ENCODE data around the gene ZNF365. TPM values are rescaled to one million over a fixed set of nuclear protein-coding genes. Genes with fewer than 3 reads are reported as not detected.

The ZNF365 gene
- total RNA-seq, 1 experiment from 2014 or later, result 0.59 TPM

DNA sequence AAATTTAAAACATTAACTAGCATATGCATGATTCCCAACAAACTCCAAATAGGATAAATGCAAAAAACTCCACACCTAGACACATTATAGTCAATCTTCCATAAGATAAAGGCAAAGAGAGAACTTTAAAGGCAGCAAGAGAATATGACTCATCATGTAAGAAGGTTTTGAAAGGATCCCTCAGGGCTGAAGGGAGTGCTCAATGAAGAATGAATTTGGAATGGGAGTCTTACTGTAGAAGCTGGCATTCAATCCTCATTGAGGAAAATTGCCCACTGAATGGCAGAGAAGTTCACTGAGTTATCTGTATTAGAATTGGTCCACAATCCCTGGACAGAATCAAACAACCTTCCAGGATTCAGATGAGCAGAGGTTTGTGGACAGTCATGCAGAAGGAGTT, 26.1 kb upstream of the ZNF365 start:
- H3K4me3 Mint-ChIP-seq, result no peak overlapping the region
- POLR2A ChIA-PET, result no interaction called here
- CTCF ChIA-PET, result no interaction called here

DNA sequence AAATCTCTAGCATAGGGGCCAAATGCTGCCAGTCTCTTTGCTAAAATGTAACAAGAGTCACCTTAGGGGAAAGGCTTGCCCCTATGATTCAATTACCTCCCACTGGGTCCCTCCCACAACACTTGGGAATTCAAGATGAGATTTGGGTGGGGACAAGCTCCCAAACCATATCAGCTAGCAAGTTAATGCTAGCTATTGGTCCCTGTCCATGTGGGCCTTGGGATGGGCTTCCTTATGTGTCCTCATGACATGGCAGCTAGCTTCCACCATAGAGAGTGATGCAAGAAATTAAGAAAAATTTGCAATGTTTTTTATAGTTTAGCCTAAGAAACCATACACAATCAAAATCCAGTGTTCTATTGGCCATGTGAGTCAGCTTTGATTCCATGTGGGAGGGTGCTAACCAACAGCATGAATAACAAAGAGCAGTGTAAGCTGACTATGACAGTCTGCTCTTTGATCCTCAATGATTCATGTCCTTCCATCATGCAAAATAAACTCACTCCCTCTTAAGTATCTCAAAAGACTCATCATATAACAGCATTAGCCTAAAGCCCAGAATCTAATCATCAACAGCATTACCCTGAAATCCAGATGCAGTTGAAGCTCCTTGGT, 21.7 kb upstream of the ZNF365 start:
- ATAC-seq (no peak), DNase-seq (ENCODE audit: low spot score) (no peak)
- no peak for TF ChIP-seq ATF1 (CRISPR knock-in tag; IDR thresholded peaks at IDR 0.05)
- TF ChIP-seq, protein P1, sequence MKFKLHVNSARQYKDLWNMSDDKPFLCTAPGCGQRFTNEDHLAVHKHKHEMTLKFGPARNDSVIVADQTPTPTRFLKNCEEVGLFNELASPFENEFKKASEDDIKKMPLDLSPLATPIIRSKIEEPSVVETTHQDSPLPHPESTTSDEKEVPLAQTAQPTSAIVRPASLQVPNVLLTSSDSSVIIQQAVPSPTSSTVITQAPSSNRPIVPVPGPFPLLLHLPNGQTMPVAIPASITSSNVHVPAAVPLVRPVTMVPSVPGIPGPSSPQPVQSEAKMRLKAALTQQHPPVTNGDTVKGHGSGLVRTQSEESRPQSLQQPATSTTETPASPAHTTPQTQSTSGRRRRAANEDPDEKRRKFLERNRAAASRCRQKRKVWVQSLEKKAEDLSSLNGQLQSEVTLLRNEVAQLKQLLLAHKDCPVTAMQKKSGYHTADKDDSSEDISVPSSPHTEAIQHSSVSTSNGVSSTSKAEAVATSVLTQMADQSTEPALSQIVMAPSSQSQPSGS (CRISPR knock-in tag; IDR thresholded peaks at IDR 0.05; ENCODE audit: borderline replicate concordance, low read depth), result no peak
- no peak for TF ChIP-seq IRF2 (CRISPR knock-in tag; IDR thresholded peaks at IDR 0.05; ENCODE audit: borderline replicate concordance, low read depth)
- no peak for TF ChIP-seq ELF4 (CRISPR knock-in tag; IDR thresholded peaks at IDR 0.05; ENCODE audit: low read depth)
- Mint-ChIP-seq H3K9me3 (peaks cover 88% of the 10 kb centered on the region), H3K27ac (no peak overlapping the region), H3K36me3 (peaks cover 32% of the 10 kb centered on the region), H3K4me3 (no peak overlapping the region), H3K27me3 (ENCODE audit: low read depth) (peaks cover 5% of the 10 kb centered on the region), H3K4me1 (no peaks in the 10 kb centered on the region)
- CTCF ChIA-PET, result no interaction called here
- POLR2A ChIA-PET, result no interaction called here

More for the DNA sequence above, 26.1 kb upstream of the ZNF365 start:
- no peak overlapping the region for H3K27ac Mint-ChIP-seq
- ATAC-seq (no peak), DNase-seq (ENCODE audit: low spot score) (no peak)
- H3K27me3 Mint-ChIP-seq (ENCODE audit: low read depth), result peaks cover 12% of the 10 kb centered on the region
- TF ChIP-seq PRRX2 (CRISPR knock-in tag; IDR thresholded peaks at IDR 0.05), result no peak
- TF ChIP-seq JAZF1 (CRISPR knock-in tag; IDR thresholded peaks at IDR 0.05), result no peak
- no peaks in the 10 kb centered on the region for H3K4me1 Mint-ChIP-seq
- peaks cover 88% of the 10 kb centered on the region for H3K9me3 Mint-ChIP-seq
- peaks cover 50% of the 10 kb centered on the region for H3K36me3 Mint-ChIP-seq

DNA sequence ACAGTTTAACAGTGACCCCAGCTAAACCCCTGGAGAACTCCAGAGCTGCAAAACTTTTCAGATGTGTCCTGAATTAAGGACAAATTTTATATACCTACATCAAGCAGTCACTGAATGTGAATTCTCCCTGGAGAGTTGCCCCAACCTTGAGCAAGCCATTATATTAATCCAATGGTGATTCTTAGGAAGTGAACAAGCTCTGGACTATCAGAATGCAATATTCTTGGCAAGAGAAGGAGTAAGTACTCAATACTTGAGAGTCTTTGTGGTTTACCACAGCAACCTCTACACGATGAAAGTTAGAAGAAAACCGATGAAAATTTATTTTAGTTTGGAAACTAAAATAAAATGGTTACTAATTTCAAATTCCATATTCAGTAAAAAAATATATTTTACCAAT, 19.3 kb upstream of the ZNF365 start:
- CTCF ChIA-PET, result no interaction called here
- TF ChIP-seq, protein P2, sequence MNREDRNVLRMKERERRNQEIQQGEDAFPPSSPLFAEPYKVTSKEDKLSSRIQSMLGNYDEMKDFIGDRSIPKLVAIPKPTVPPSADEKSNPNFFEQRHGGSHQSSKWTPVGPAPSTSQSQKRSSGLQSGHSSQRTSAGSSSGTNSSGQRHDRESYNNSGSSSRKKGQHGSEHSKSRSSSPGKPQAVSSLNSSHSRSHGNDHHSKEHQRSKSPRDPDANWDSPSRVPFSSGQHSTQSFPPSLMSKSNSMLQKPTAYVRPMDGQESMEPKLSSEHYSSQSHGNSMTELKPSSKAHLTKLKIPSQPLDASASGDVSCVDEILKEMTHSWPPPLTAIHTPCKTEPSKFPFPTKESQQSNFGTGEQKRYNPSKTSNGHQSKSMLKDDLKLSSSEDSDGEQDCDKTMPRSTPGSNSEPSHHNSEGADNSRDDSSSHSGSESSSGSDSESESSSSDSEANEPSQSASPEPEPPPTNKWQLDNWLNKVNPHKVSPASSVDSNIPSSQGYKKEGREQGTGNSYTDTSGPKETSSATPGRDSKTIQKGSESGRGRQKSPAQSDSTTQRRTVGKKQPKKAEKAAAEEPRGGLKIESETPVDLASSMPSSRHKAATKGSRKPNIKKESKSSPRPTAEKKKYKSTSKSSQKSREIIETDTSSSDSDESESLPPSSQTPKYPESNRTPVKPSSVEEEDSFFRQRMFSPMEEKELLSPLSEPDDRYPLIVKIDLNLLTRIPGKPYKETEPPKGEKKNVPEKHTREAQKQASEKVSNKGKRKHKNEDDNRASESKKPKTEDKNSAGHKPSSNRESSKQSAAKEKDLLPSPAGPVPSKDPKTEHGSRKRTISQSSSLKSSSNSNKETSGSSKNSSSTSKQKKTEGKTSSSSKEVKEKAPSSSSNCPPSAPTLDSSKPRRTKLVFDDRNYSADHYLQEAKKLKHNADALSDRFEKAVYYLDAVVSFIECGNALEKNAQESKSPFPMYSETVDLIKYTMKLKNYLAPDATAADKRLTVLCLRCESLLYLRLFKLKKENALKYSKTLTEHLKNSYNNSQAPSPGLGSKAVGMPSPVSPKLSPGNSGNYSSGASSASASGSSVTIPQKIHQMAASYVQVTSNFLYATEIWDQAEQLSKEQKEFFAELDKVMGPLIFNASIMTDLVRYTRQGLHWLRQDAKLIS (CRISPR knock-in tag; IDR thresholded peaks at IDR 0.05; ENCODE audit: borderline replicate concordance), result no peak
- TF ChIP-seq RORB (CRISPR knock-in tag; IDR thresholded peaks at IDR 0.05) (no peak), CREB1 (CRISPR knock-in tag; IDR thresholded peaks at IDR 0.05) (no peak), SOX15 (CRISPR knock-in tag; IDR thresholded peaks at IDR 0.05) (no peak)
- TF ChIP-seq, protein P3, sequence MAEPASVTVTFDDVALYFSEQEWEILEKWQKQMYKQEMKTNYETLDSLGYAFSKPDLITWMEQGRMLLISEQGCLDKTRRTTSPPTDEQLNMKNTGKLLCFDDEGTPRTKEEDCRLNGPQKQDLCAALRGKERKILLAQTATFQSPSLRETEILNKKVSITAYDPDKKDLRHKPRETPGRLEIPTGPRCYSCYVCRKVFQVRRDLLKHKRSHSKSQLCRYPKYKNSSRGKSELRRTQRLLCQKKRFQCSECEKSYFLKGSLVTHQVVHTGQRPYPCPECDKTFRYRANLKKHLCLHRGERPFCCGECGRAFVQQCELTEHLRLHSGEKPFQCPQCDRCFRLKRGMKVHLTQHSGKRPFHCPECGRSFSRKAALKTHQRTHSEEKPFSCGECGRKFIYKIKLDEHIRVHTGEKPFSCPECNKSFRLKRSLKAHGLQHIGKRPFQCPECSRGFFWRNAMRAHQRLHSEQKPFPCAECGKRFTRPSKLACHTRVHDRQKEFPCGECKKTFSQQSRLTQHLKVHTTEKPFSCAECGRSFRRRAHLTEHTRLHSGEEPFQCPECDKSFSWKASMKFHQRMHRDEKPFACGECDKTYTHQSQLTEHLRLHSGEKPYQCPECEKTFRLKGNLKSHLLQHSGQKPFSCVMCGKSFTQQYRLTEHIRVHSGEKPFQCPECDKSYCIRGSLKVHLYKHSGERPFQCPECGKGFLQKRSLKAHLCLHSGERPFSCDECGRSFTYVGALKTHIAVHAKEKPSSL (CRISPR knock-in tag; conservative IDR thresholded peaks at IDR 0.05), result no peak
- Mint-ChIP-seq H3K27me3 (ENCODE audit: low read depth) (peaks cover under 1% of the 10 kb centered on the region), H3K4me1 (no peaks in the 10 kb centered on the region), H3K36me3 (peaks cover 16% of the 10 kb centered on the region), H3K27ac (no peak overlapping the region), H3K9me3 (peaks cover 81% of the 10 kb centered on the region), H3K4me3 (no peak overlapping the region)
- ATAC-seq, result no peak
- no peak for DNase-seq (ENCODE audit: low spot score)
- POLR2A ChIA-PET, result no interaction called here

DNA sequence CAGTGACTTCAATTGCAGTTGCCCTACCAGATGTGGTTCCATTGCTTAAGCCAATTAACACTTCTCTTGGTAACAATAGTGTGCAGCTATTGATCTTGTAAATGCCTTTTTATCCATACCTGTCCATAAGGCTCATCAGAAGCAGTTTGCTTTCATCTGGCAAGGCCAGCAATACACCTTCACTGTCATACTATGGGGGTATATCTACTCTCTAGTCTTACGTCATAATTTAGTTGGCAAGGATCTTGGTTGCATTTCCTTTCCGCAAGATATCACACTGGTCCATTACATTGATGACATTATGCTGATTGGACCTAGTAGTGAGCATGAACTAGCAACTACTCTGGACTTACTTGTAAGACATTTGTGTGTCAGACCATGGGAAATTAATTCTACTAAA, 17.7 kb upstream of the ZNF365 start:
- Mint-ChIP-seq H3K27me3 (ENCODE audit: low read depth) (no peaks in the 10 kb centered on the region), H3K27ac (no peak overlapping the region), H3K36me3 (0 out of 2 replicates have a peak, but pooled peaks cover 6% of the 10 kb centered on the region), H3K4me1 (no peaks in the 10 kb centered on the region), H3K9me3 (peaks cover 72% of the 10 kb centered on the region), H3K4me3 (no peak overlapping the region)
- CTCF ChIA-PET, result no interaction called here
- POLR2A ChIA-PET, result no interaction called here
- DNase-seq (ENCODE audit: low spot score), result no peak
- ATAC-seq, result no peak
- TF ChIP-seq, protein P4, sequence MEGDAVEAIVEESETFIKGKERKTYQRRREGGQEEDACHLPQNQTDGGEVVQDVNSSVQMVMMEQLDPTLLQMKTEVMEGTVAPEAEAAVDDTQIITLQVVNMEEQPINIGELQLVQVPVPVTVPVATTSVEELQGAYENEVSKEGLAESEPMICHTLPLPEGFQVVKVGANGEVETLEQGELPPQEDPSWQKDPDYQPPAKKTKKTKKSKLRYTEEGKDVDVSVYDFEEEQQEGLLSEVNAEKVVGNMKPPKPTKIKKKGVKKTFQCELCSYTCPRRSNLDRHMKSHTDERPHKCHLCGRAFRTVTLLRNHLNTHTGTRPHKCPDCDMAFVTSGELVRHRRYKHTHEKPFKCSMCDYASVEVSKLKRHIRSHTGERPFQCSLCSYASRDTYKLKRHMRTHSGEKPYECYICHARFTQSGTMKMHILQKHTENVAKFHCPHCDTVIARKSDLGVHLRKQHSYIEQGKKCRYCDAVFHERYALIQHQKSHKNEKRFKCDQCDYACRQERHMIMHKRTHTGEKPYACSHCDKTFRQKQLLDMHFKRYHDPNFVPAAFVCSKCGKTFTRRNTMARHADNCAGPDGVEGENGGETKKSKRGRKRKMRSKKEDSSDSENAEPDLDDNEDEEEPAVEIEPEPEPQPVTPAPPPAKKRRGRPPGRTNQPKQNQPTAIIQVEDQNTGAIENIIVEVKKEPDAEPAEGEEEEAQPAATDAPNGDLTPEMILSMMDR (IDR thresholded peaks at IDR 0.05), result no peak
- TF ChIP-seq, protein P5, sequence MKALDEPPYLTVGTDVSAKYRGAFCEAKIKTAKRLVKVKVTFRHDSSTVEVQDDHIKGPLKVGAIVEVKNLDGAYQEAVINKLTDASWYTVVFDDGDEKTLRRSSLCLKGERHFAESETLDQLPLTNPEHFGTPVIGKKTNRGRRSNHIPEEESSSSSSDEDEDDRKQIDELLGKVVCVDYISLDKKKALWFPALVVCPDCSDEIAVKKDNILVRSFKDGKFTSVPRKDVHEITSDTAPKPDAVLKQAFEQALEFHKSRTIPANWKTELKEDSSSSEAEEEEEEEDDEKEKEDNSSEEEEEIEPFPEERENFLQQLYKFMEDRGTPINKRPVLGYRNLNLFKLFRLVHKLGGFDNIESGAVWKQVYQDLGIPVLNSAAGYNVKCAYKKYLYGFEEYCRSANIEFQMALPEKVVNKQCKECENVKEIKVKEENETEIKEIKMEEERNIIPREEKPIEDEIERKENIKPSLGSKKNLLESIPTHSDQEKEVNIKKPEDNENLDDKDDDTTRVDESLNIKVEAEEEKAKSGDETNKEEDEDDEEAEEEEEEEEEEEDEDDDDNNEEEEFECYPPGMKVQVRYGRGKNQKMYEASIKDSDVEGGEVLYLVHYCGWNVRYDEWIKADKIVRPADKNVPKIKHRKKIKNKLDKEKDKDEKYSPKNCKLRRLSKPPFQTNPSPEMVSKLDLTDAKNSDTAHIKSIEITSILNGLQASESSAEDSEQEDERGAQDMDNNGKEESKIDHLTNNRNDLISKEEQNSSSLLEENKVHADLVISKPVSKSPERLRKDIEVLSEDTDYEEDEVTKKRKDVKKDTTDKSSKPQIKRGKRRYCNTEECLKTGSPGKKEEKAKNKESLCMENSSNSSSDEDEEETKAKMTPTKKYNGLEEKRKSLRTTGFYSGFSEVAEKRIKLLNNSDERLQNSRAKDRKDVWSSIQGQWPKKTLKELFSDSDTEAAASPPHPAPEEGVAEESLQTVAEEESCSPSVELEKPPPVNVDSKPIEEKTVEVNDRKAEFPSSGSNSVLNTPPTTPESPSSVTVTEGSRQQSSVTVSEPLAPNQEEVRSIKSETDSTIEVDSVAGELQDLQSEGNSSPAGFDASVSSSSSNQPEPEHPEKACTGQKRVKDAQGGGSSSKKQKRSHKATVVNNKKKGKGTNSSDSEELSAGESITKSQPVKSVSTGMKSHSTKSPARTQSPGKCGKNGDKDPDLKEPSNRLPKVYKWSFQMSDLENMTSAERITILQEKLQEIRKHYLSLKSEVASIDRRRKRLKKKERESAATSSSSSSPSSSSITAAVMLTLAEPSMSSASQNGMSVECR (CRISPR knock-in tag; IDR thresholded peaks at IDR 0.05; ENCODE audit: borderline replicate concordance), result no peak
- no peak for TF ChIP-seq EMX1 (CRISPR knock-in tag; IDR thresholded peaks at IDR 0.05)
- TF ChIP-seq SOX15 (CRISPR knock-in tag; IDR thresholded peaks at IDR 0.05), result no peak

Measured in WTC11 (cell line).